GM12878 (cell line): ENCODE data around the gene ADAM10.

Experiments
- CHD2 ChIP-seq: IDR thresholded peaks from 2 replicates; pipeline ENCODE4 v1.6.1; 2011; ENCODE audit warnings: low read depth, low read length, improper control_type of control experiment, borderline replicate concordance
- CTCF ChIP-seq, 3 experiments: IDR thresholded peaks in 2 of 3; conservative IDR thresholded peaks in 1 of 3; 2 replicates each; pipeline ENCODE4 v1.5.1; 2011; ENCODE audit warnings: low read depth in 3 of 3, low read length in 3 of 3, mild to moderate bottlenecking in 3 of 3, control low read depth in 2 of 3, moderate library complexity in 2 of 3, inconsistent platforms in 1 of 3, mixed read lengths in 1 of 3; ENCODE audit not compliant: control insufficient read depth in 2 of 3, insufficient read depth in 1 of 3; ENCODE audit errors: extremely low read depth in 1 of 3
- EGR1 ChIP-seq, 2 experiments: IDR thresholded peaks; 1 replicate in 1 of 2; 2 replicates in 1 of 2; pipeline ENCODE4 v1.6.1; 2011 to 2012; ENCODE audit warnings: low read depth in 2 of 2, low read length in 2 of 2, borderline replicate concordance in 1 of 2, mild to moderate bottlenecking in 1 of 2, moderate library complexity in 1 of 2
- EP300 ChIP-seq, 2 experiments: fragments of 150-350 bp in 1 of 2; IDR thresholded peaks; 2 replicates each; pipeline ENCODE4 v1.6.1; 2011 to 2012; ENCODE audit warnings: low read depth in 2 of 2, low read length in 2 of 2, borderline replicate concordance in 1 of 2, improper control_type of control experiment in 1 of 2, inconsistent platforms in 1 of 2; ENCODE audit not compliant: control insufficient read depth in 1 of 2
- TCF7 ChIP-seq: IDR thresholded peaks from 2 replicates; pipeline ENCODE4 v1.6.1; 2014; ENCODE audit warnings: antibody characterized with exemption, borderline replicate concordance

GRCh38 chr15:58737298-58737697 lies 12.2 kb downstream of the ADAM10 start:
- TF ChIP-seq CHD2 (no peak), TCF7 (no peak), EP300 (IDR thresholded peaks at IDR 0.05; ENCODE audit: borderline replicate concordance in 1 of 2, control insufficient read depth in 1 of 2, low read depth in 2 of 2, low read length in 2 of 2) (no peak), EGR1 (IDR thresholded peaks at IDR 0.05; ENCODE audit: borderline replicate concordance in 1 of 2, low read depth in 2 of 2, low read length in 2 of 2) (no peak), CTCF (IDR thresholded peaks at IDR 0.05 in 2 of 3, conservative IDR thresholded peaks at IDR 0.05 in 1 of 3; ENCODE audit: control insufficient read depth in 2 of 3, extremely low read depth in 1 of 3, insufficient read depth in 1 of 3, low read depth in 3 of 3, low read length in 3 of 3) (no peak)
